Fibroblast of lung (primary cell): ENCODE measurements around the gene IL2RA. TPM values are rescaled to one million over a fixed set of nuclear protein-coding genes. Genes with fewer than 3 reads are reported as not detected.

Source experiments
- DNase-seq, 2 donors: peaks; one replicate each; pipeline versions ENCODE4 v3.0.0 to v3.0.0-alpha.2; 2010; ENCODE audit warnings: low read depth in 2 of 2
- H2AFZ ChIP-seq: 2 replicates; pipeline ENCODE4 v1.5.1; 2012; ENCODE audit warnings: low read length, control low read depth, inconsistent platforms
- H3K27ac ChIP-seq: 2 replicates; pipeline ENCODE4 v1.5.1; 2011; ENCODE audit warnings: low read length, control low read depth; ENCODE audit not compliant: insufficient read depth
- H3K27me3 ChIP-seq: 2 replicates; pipeline ENCODE4 v1.5.1; 2011; ENCODE audit warnings: mild to moderate bottlenecking, low read length; ENCODE audit not compliant: control insufficient read depth, insufficient read depth
- H3K36me3 ChIP-seq: 2 replicates; pipeline ENCODE4 v1.5.1; 2011; ENCODE audit warnings: low read length; ENCODE audit not compliant: control insufficient read depth, insufficient read depth
- H3K4me1 ChIP-seq: 2 replicates; pipeline ENCODE4 v1.5.1; 2011; ENCODE audit warnings: low read length; ENCODE audit not compliant: control insufficient read depth, insufficient read depth; ENCODE audit errors: extremely low read depth
- H3K4me2 ChIP-seq: 2 replicates; pipeline ENCODE4 v1.5.1; 2011; ENCODE audit warnings: low read length, control low read depth; ENCODE audit not compliant: insufficient read depth; ENCODE audit errors: extremely low read depth
- H3K4me3 ChIP-seq, 4 experiments: fragments of 200-600 bp in 1 of 4; sonication (generic) in 1 of 4; replicated peaks in 1 of 4; 2 replicates each; pipeline ENCODE4 v1.5.1; 2011 to 2016; ENCODE audit warnings: low read length in 4 of 4, low read depth in 3 of 4, mild to moderate bottlenecking in 3 of 4, control low read depth in 2 of 4, inconsistent platforms in 1 of 4, mixed read lengths in 1 of 4; ENCODE audit not compliant: insufficient read depth in 1 of 4; ENCODE audit errors: control extremely low read depth in 1 of 4
- H3K79me2 ChIP-seq: 2 replicates; pipeline ENCODE4 v1.5.1; 2012; ENCODE audit warnings: mild to moderate bottlenecking, low read length, inconsistent platforms; ENCODE audit not compliant: control insufficient read depth, insufficient read depth
- H3K9ac ChIP-seq: 2 replicates; pipeline ENCODE4 v1.5.1; 2011; ENCODE audit warnings: mild to moderate bottlenecking, low read length, control low read depth; ENCODE audit not compliant: insufficient read depth
- H3K9me3 ChIP-seq: 2 replicates; pipeline ENCODE4 v1.5.1; 2012; ENCODE audit warnings: low read depth, low read length; ENCODE audit not compliant: control insufficient read depth, insufficient read depth
- H4K20me1 ChIP-seq: 2 replicates; pipeline ENCODE4 v1.5.1; 2011; ENCODE audit warnings: low read length; ENCODE audit not compliant: control insufficient read depth, insufficient read depth; ENCODE audit errors: extremely low read depth
- CTCF ChIP-seq, 2 donors: IDR thresholded peaks in 1 of 2; conservative IDR thresholded peaks in 1 of 2; 1 replicate in 1 of 2; 2 replicates in 1 of 2; pipeline ENCODE4 v1.5.1; 2011 to 2012; ENCODE audit warnings: low read length in 2 of 2, control low read depth in 1 of 2, inconsistent platforms in 1 of 2, low read depth in 1 of 2, mild to moderate bottlenecking in 1 of 2
- EZH2 ChIP-seq: IDR thresholded peaks from 2 replicates; pipeline ENCODE4 v1.5.1; 2012; ENCODE audit warnings: low read length, control low read depth, mild to moderate bottlenecking; ENCODE audit errors: missing control alignments
- polyA plus RNA-seq, 2 donors: library from polyadenylated mRNA; depleted of rRNA in 1 of 2; stranded (reverse) in 1 of 2; unstranded in 1 of 2; fragments of >200 nt; gene quantifications; 2 replicates each; pipeline ENCODE4 v1.2.1, GENCODE V29; 2011 to 2012; ENCODE audit warnings: missing spikeins in 1 of 2
- total RNA-seq: library from RNA; depleted of rRNA; stranded (reverse); fragments of >200 nt; gene quantifications from 2 replicates; pipeline ENCODE4 v1.2.1, GENCODE V29; 2014

The IL2RA gene
- total and polyA plus RNA-seq, 2 donors (not counting 1 experiment from before 2014, with no cell fraction given) = not detected

GRCh38 chr10:5977471-5978229 lies 84.5 kb downstream of the IL2RA start, which contains the start of gene IL15RA:
TSS of gene IL15RA (minus strand) at chr10:5977543. CDS start at chr10:5977492, 51 bp downstream.
- H2AFZ ChIP-seq = peak within 1 kb of the TSS; percentile 92
- H3K4me1 ChIP-seq = peaks cover 3% of the 10 kb centered on the region
- peak within 1 kb of the TSS; percentile 97 for H3K4me2 ChIP-seq
- peak within 1 kb of the TSS; percentile 66 for H3K27ac ChIP-seq
- peak within 1 kb of the TSS; percentile 62 for H3K9ac ChIP-seq
- H3K4me3 ChIP-seq = peak within 1 kb of the TSS; percentile 68 to 90 (median 89)
- no peaks in the 10 kb centered on the region for H3K36me3 ChIP-seq
- H3K9me3 ChIP-seq = no peaks in the 10 kb centered on the region
- H3K79me2 ChIP-seq = peaks cover 1% of the 10 kb centered on the region
- TF ChIP-seq EZH2 = no peak
- TF ChIP-seq CTCF (conservative IDR thresholded peaks at IDR 0.05 in 1 of 2, IDR thresholded peaks at IDR 0.05 in 1 of 2; ENCODE audit: low read depth in 1 of 2, low read length in 2 of 2) = no peak
- DNase-seq = peak; percentile 68 to 73
- no peaks in the 10 kb centered on the region for H4K20me1 ChIP-seq
- H3K27me3 ChIP-seq = no peaks in the 10 kb centered on the region

- peaks cover 1% of the 10 kb centered on the region for H3K79me2 ChIP-seq
- peak; percentile 60 to 65 for DNase-seq
- H3K4me3 ChIP-seq = peak overlapping the region; percentile 68 to 90 (median 89)
- peak overlapping the region; percentile 66 for H3K27ac ChIP-seq
- no peaks in the 10 kb centered on the region for H3K9me3 ChIP-seq
- peak overlapping the region; percentile 62 for H3K9ac ChIP-seq
- H3K27me3 ChIP-seq = no peaks in the 10 kb centered on the region
- TF ChIP-seq EZH2 = no peak
- peak overlapping the region; percentile 97 for H3K4me2 ChIP-seq
- H4K20me1 ChIP-seq = no peaks in the 10 kb centered on the region
- no peaks in the 10 kb centered on the region for H3K36me3 ChIP-seq
- peak overlapping the region; percentile 71 for H2AFZ ChIP-seq
- H3K4me1 ChIP-seq = peaks cover 3% of the 10 kb centered on the region
These were observed 85.4 kb downstream of the IL2RA start for GRCh38 chr10:5976512-5977470.

- TF ChIP-seq CTCF (conservative IDR thresholded peaks at IDR 0.05 in 1 of 2, IDR thresholded peaks at IDR 0.05 in 1 of 2; ENCODE audit: low read depth in 1 of 2, low read length in 2 of 2) = no peak
- TF ChIP-seq EZH2 = no peak
- Histone ChIP-seq H3K9me3 (no peaks in the 10 kb centered on the region), H3K27ac (no peak overlapping the region), H3K79me2 (peaks cover 1% of the 10 kb centered on the region), H3K4me1 (peaks cover 3% of the 10 kb centered on the region), H3K36me3 (no peaks in the 10 kb centered on the region), H3K4me3 (peak overlapping the region; percentile 68 to 90 (median 89)), H4K20me1 (no peaks in the 10 kb centered on the region), H3K9ac (no peak overlapping the region), H2AFZ (peak overlapping the region; percentile 59), H3K27me3 (no peaks in the 10 kb centered on the region), H3K4me2 (peak overlapping the region; percentile 97)
- peak in 1 of 2 donors; percentile 53 for DNase-seq
These were observed 86.3 kb downstream of the IL2RA start for GRCh38 chr10:5975641-5976473.
